Epithelial cell of proximal tubule (primary cell): ENCODE results near the gene KRT35. TPM values are rescaled to one million over a fixed set of nuclear protein-coding genes. Genes with fewer than 3 reads are reported as not detected.

Experiments
- DNase-seq: peaks from one replicate; pipeline ENCODE4 v3.0.0-alpha.2; 2011; ENCODE audit warnings: low read depth
- H3K4me3 ChIP-seq: 2 replicates; pipeline ENCODE4 v1.5.1; 2011; ENCODE audit warnings: low read depth, mild to moderate bottlenecking, low read length
- total RNA-seq: library from RNA; depleted of rRNA; stranded (reverse); fragments of >200 nt; gene quantifications from 2 replicates; pipeline ENCODE4 v1.2.3, GENCODE V29; 2015
- TF ChIP-seq, protein P1 (sequence below): conservative IDR thresholded peaks from 2 replicates; pipeline ENCODE4 v1.5.1; 2012; ENCODE audit warnings: low read depth, mild to moderate bottlenecking, low read length

KRT35 gene
- total RNA-seq, 1 donor from 2014 or later = not detected

GRCh38 chr17:41444640-41445039 is 36.3 kb downstream of the KRT35 start:
- TF ChIP-seq, protein P1, sequence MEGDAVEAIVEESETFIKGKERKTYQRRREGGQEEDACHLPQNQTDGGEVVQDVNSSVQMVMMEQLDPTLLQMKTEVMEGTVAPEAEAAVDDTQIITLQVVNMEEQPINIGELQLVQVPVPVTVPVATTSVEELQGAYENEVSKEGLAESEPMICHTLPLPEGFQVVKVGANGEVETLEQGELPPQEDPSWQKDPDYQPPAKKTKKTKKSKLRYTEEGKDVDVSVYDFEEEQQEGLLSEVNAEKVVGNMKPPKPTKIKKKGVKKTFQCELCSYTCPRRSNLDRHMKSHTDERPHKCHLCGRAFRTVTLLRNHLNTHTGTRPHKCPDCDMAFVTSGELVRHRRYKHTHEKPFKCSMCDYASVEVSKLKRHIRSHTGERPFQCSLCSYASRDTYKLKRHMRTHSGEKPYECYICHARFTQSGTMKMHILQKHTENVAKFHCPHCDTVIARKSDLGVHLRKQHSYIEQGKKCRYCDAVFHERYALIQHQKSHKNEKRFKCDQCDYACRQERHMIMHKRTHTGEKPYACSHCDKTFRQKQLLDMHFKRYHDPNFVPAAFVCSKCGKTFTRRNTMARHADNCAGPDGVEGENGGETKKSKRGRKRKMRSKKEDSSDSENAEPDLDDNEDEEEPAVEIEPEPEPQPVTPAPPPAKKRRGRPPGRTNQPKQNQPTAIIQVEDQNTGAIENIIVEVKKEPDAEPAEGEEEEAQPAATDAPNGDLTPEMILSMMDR = no peak
- DNase-seq = no peak
- H3K4me3 ChIP-seq = no peak overlapping the region

DNA sequence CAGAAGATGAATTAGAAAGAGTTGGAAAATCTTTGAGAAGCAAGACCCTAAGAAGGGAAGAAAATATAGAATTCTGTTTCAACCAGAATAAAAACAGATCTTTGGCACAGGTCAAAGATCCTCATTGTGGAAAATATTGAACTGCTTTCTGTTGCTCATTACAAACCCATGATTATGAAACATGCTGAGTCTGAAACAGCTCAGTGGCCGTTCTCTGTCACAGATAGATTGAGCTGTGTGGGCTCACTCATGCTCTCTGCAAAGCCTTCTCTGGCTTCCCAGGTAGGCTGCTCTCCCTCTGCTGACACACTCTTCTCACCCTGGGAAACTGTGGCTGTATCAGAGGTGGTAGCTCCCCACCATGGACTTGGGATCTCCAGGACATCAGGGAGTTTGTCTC is 36.8 kb downstream of the KRT35 start:
- DNase-seq = no peak
- TF ChIP-seq, protein P1 = no peak
- no peak overlapping the region for H3K4me3 ChIP-seq

- no peak for DNase-seq
- no peak overlapping the region for H3K4me3 ChIP-seq
- TF ChIP-seq, protein P1 = no peak
These were observed 38.2 kb downstream of the KRT35 start for GRCh38 chr17:41442739-41443138.

DNA sequence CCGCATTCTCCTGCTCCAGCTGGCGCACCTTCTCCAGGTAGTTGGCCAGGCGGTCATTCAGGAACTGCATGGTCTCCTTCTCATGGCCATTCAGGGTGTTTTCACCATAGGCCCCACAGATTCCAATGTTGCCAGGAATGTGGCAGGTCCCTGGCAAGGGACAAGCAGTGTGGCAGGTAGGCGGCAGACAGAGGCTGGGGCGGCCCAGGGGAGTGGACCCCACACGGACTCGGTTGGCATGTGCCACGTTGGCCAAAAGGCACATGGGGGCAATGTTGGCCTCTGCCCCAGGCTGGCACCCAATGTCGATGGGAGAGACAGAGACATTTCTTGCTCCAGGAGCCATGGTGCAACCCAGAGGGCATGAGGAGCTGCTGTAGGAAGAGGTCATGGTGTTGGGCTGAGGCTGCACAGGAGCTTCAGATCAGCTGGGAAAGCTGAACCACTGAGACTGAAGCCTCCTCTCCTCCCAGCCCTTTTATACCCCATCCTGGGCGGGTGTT is 40.4 kb downstream of the KRT35 start, which contains the start of gene KRT38:
TSS of gene KRT38 (minus strand) at position 453 of the 503 bp plus-strand sequence. CDS start at position 391, 62 bp downstream.
- TF ChIP-seq, protein P1 = no peak
- no peak for DNase-seq
- H3K4me3 ChIP-seq = no peak within 1 kb of the TSS

DNA sequence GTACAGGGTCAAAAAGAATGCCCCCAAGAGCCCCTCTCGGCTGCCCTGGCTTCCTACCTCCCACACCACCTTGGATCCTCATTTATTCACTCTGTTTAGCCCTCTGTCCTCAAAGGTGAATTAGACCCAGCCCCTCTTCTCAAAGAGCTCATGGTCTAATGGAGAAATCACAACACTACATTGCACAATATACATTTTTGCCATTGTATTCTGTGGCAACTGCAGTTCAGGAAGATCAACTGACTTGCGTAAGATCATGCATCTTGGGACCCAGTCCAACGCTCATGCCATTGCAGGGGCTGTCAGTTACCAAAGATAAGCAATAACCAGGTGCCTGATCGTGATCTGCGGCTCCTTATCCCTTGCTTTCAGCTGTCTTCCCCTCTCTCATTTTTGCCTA is 41.6 kb downstream of the KRT35 start:
- no peak overlapping the region for H3K4me3 ChIP-seq
- DNase-seq = no peak
- TF ChIP-seq, protein P1 = no peak

- no peak overlapping the region for H3K4me3 ChIP-seq
- TF ChIP-seq, protein P1 = no peak
- DNase-seq = no peak
These were observed 43.2 kb downstream of the KRT35 start for GRCh38 chr17:41437769-41438168.

DNA sequence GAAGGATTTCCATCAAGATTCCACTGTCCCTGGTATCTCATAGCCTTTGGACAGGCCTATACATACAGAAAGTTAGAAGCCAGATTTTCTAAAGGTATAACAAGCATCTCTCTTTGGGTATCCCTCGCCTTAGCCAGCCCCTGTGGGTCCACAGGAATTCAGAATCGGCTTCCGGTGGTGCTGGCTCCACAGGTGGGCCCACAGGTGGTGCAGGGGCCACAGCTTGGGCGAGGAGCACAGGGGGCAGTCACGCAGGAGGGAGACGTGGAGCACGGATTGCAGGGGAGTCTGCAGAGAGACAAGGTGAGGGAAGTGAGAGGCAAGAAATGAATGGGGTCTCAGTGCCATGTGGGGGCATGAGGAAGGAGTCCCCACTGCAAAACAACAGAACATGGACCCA is 43.7 kb downstream of the KRT35 start:
- H3K4me3 ChIP-seq = no peak overlapping the region
- TF ChIP-seq, protein P1 = no peak
- DNase-seq = no peak
